ENCODE data around the gene ELP1.

ELP1 gene

GRCh38 chr9:108894225-108894997 is 39.5 kb downstream of the ELP1 start:
- TF ChIP-seq, protein P1, sequence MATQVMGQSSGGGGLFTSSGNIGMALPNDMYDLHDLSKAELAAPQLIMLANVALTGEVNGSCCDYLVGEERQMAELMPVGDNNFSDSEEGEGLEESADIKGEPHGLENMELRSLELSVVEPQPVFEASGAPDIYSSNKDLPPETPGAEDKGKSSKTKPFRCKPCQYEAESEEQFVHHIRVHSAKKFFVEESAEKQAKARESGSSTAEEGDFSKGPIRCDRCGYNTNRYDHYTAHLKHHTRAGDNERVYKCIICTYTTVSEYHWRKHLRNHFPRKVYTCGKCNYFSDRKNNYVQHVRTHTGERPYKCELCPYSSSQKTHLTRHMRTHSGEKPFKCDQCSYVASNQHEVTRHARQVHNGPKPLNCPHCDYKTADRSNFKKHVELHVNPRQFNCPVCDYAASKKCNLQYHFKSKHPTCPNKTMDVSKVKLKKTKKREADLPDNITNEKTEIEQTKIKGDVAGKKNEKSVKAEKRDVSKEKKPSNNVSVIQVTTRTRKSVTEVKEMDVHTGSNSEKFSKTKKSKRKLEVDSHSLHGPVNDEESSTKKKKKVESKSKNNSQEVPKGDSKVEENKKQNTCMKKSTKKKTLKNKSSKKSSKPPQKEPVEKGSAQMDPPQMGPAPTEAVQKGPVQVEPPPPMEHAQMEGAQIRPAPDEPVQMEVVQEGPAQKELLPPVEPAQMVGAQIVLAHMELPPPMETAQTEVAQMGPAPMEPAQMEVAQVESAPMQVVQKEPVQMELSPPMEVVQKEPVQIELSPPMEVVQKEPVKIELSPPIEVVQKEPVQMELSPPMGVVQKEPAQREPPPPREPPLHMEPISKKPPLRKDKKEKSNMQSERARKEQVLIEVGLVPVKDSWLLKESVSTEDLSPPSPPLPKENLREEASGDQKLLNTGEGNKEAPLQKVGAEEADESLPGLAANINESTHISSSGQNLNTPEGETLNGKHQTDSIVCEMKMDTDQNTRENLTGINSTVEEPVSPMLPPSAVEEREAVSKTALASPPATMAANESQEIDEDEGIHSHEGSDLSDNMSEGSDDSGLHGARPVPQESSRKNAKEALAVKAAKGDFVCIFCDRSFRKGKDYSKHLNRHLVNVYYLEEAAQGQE (IDR thresholded peaks at IDR 0.05; ENCODE audit: insufficient read depth in 1 of 2, low read depth in 2 of 2, low read length in 2 of 2): no peak
- TF ChIP-seq TAF1 (IDR thresholded peaks at IDR 0.05; ENCODE audit: borderline replicate concordance, insufficient read depth, low read length): no peak

DNA sequence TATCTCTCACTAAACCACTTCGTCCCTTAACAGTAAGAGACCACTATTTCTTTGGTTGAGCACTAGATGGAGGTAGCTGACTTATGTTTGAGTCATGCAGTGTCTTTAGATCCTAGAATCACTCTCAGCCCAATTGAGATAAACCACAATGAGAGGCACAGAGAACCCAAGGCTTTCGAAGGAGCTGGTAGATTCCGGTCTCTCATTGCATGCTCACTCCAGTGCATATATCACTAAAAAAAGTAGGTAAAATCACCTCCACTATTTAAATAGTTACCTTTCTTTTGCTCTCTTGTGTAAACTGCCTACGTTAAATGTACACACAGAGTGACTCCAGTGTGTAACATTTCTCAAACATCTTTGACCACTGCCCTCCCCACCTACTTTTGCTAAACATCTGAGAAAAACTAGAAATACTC is 44.3 kb downstream of the ELP1 start:
- TF ChIP-seq POLR2AphosphoS5 (IDR thresholded peaks at IDR 0.05; ENCODE audit: low read depth, low read length): no peak

DNA sequence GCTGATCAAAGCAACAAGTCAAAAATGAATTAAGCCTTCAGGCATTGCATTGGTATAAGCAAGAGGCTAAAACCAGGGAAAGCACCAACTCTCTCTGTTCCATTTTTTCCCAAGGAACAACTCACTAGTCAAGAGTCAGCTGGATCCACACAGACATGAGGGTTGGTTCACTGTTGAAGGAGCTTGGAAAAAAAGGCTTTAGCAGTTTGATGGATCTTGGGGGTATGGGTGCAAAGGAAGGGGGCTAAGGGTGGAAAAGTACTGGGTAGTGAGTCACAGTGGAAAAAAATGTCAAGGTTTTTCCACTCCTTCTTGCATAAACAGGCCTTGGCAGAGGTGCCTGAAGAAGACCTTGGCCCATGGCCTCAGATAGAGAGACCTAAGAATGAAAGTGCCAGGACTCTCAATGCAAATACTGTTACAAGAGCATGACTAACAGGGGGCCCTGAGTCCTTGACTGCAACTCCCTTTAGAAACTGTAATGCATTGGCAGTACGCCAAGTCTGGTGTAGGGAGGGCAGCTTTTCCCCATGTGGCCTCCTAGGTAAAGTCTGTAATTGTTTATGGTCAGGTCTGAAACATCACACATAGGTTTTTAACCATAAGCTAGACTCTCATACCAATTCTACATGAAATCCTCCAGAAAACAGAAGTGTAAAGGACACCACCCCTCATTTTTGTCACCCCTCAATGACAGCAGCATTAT is 48.1 kb downstream of the ELP1 start:
- TF ChIP-seq SIN3A (IDR thresholded peaks at IDR 0.05; ENCODE audit: borderline replicate concordance, insufficient read depth, low read length) (no peak), FOXP2 (optimal IDR thresholded peaks at IDR 0.05; ENCODE audit: borderline replicate concordance, extremely low read depth, extremely low read length, insufficient read depth) (no peak), POLR2AphosphoS5 (IDR thresholded peaks at IDR 0.05; ENCODE audit: low read depth, low read length) (no peak), TAF1 (IDR thresholded peaks at IDR 0.05; ENCODE audit: borderline replicate concordance, insufficient read depth, low read length) (no peak)
- TF ChIP-seq, protein P1 (IDR thresholded peaks at IDR 0.05; ENCODE audit: insufficient read depth in 1 of 2, low read depth in 2 of 2, low read length in 2 of 2): no peak

DNA sequence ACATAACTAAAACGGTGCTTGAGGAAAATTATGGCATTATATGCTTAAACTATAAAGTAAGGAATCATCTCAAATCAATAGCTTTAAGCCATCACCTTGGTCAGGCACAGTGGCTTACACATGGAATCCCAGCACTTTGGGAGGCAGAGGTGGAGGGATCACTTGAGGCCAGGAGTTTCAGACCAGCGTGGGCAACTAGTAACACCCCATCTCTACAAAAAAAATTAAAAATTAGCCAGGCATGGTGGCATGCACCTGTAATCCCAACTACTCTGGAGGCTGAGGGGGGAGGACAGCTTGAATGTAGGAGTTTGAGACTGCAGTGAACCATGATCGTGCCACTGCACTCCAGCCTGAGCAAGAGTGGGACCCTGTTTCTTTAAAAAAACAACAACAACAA is 49.2 kb downstream of the ELP1 start:
- TF ChIP-seq, protein P1 (IDR thresholded peaks at IDR 0.05; ENCODE audit: insufficient read depth in 1 of 2, low read depth in 2 of 2, low read length in 2 of 2): no peak
- TF ChIP-seq FOXP2 (optimal IDR thresholded peaks at IDR 0.05; ENCODE audit: borderline replicate concordance, extremely low read depth, extremely low read length, insufficient read depth) (no peak), POLR2AphosphoS5 (IDR thresholded peaks at IDR 0.05; ENCODE audit: low read depth, low read length) (no peak), SIN3A (IDR thresholded peaks at IDR 0.05; ENCODE audit: borderline replicate concordance, insufficient read depth, low read length) (no peak), TAF1 (IDR thresholded peaks at IDR 0.05; ENCODE audit: borderline replicate concordance, insufficient read depth, low read length) (no peak)

- TF ChIP-seq TAF1 (IDR thresholded peaks at IDR 0.05; ENCODE audit: borderline replicate concordance, insufficient read depth, low read length) (no peak), SIN3A (IDR thresholded peaks at IDR 0.05; ENCODE audit: borderline replicate concordance, insufficient read depth, low read length) (no peak), POLR2AphosphoS5 (IDR thresholded peaks at IDR 0.05; ENCODE audit: low read depth, low read length) (no peak), FOXP2 (optimal IDR thresholded peaks at IDR 0.05; ENCODE audit: borderline replicate concordance, extremely low read depth, extremely low read length, insufficient read depth) (no peak)
- TF ChIP-seq, protein P1 (IDR thresholded peaks at IDR 0.05; ENCODE audit: insufficient read depth in 1 of 2, low read depth in 2 of 2, low read length in 2 of 2): no peak
Observed at GRCh38 chr9:108883085-108883484, 50.8 kb downstream of the ELP1 start.

Measured in PFSK-1 (cell line).